Endodermal cell (in vitro differentiated cells): ENCODE measurements around the gene KRTAP4-8. TPM values are rescaled to one million over a fixed set of nuclear protein-coding genes. Genes with fewer than 3 reads are reported as not detected.
"Not testable (repeated sequence)": the region's sequence is repeated elsewhere in the genome, so short reads cannot be mapped to it uniquely, and the experiment has no call there.

Experiments
- DNase-seq: peaks from one replicate; pipeline ENCODE4 v3.0.0-alpha.2; 2017
- H3K27ac ChIP-seq: 2 replicates; pipeline ENCODE4 v1.5.1; 2013; ENCODE audit warnings: mild to moderate bottlenecking, low read depth, low read length, moderate library complexity
- H3K27me3 ChIP-seq: 2 replicates; pipeline ENCODE4 v1.6.1; 2013; ENCODE audit warnings: mild to moderate bottlenecking, low read length, moderate library complexity; ENCODE audit not compliant: insufficient read depth, control insufficient read depth, poor library complexity, severe bottlenecking
- H3K36me3 ChIP-seq: 2 replicates; pipeline ENCODE4 v1.7.0; 2013; ENCODE audit warnings: mild to moderate bottlenecking, low read length, moderate library complexity; ENCODE audit not compliant: control insufficient read depth, insufficient read depth
- H3K4me1 ChIP-seq: one replicate; pipeline ENCODE4 v1.7.0; 2013; ENCODE audit warnings: low read length; ENCODE audit not compliant: control insufficient read depth, insufficient read depth
- H3K4me3 ChIP-seq: 2 replicates; pipeline ENCODE4 v1.5.1; 2013; ENCODE audit warnings: mild to moderate bottlenecking, low read length, moderate library complexity
- H3K9ac ChIP-seq: 2 replicates; pipeline ENCODE4 v1.6.1; 2013; ENCODE audit warnings: mild to moderate bottlenecking, low read length, moderate library complexity; ENCODE audit not compliant: poor library complexity, severe bottlenecking; ENCODE audit errors: extremely low read depth
- H3K9me3 ChIP-seq: 2 replicates; pipeline ENCODE4 v1.6.1; 2013; ENCODE audit warnings: mild to moderate bottlenecking, low read length, moderate library complexity; ENCODE audit not compliant: control insufficient read depth
- H3K27ac Mint-ChIP-seq: 2 replicates; pipeline ENCODE4 v1.8.0; 2020; ENCODE audit warnings: mixed read lengths
- H3K27me3 Mint-ChIP-seq: 2 replicates; pipeline ENCODE4 v1.8.0; 2021; ENCODE audit warnings: mild to moderate bottlenecking, mixed read lengths; ENCODE audit not compliant: insufficient read depth
- H3K36me3 Mint-ChIP-seq: 2 replicates; pipeline ENCODE4 v1.8.0; 2020; ENCODE audit warnings: low read depth, mixed read lengths
- H3K4me1 Mint-ChIP-seq: 2 replicates; pipeline ENCODE4 v1.8.0; 2020; ENCODE audit warnings: mixed read lengths
- H3K4me3 Mint-ChIP-seq: 2 replicates; pipeline ENCODE4 v1.8.0; 2020; ENCODE audit warnings: mild to moderate bottlenecking, moderate library complexity, mixed read lengths
- H3K9me3 Mint-ChIP-seq: 2 replicates; pipeline ENCODE4 v1.8.0; 2020; ENCODE audit warnings: mild to moderate bottlenecking, mixed read lengths
- WGBS, 2 experiments: methylation state at CpG; one replicate each; pipeline versions ENCODE4 v1.1.5 to v1.1.7; 2013; ENCODE audit warnings: missing lambda C conversion rate in 2 of 2, mixed read lengths in 1 of 2; ENCODE audit not compliant: insufficient coverage in 1 of 2, insufficient read length in 1 of 2; 5-methylcytosine and 5-hydroxymethylcytosine counted together
- total RNA-seq, 2 donors: library from RNA; stranded (reverse); fragmentation: NEBNext Ultra II Directional in 1 of 2; extraction: Animal tissue kit (Norgen Biotek cat#: 25700) in 1 of 2; gene quantifications; 2 replicates in 1 of 2; 3 replicates in 1 of 2; pipeline ENCODE4 v1.2.1, GENCODE V29; 2021
- TF ChIP-seq, protein P1 (sequence below): fragments of 200-600 bp; sonication (generic); conservative IDR thresholded peaks from 2 replicates; pipeline ENCODE4 v1.5.0; 2021; ENCODE audit warnings: antibody characterized with exemption, mild to moderate bottlenecking

KRTAP4-8 gene
- total RNA-seq, 2 donors from 2014 or later: not detected

DNA sequence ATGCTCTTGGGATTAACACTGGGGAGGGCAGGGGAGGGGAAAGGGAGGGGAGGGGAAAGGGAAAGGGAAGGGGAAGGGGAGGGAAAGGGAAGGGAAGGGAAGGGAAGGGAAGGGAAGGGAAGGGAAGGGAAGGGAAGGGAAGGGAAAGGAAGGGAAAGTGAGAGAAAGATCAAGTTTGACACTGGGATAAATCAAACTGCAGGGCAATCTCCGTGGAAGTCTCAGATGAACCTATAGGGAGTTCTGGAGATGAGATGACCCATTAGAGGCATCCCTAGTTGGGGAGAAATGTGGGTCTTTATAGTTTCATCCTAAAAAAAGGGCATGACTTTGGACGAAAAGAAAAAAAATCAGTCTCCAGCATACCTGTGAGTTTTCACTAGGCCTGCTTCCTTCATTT lies 23.8 kb upstream of the KRTAP4-8 start:
- no peaks in the 10 kb centered on the region for H3K36me3 ChIP-seq
- no peak overlapping the region for H3K4me3 ChIP-seq
- H3K9me3 ChIP-seq: peaks cover 4% of the 10 kb centered on the region
- Mint-ChIP-seq H3K36me3 (no peaks in the 10 kb centered on the region), H3K9me3 (peaks cover 4% of the 10 kb centered on the region), H3K27ac (no peak overlapping the region), H3K27me3 (peaks cover 4% of the 10 kb centered on the region), H3K4me1 (no peaks in the 10 kb centered on the region), H3K4me3 (no peak overlapping the region)
- no peak overlapping the region for H3K27ac ChIP-seq
- TF ChIP-seq, protein P1, sequence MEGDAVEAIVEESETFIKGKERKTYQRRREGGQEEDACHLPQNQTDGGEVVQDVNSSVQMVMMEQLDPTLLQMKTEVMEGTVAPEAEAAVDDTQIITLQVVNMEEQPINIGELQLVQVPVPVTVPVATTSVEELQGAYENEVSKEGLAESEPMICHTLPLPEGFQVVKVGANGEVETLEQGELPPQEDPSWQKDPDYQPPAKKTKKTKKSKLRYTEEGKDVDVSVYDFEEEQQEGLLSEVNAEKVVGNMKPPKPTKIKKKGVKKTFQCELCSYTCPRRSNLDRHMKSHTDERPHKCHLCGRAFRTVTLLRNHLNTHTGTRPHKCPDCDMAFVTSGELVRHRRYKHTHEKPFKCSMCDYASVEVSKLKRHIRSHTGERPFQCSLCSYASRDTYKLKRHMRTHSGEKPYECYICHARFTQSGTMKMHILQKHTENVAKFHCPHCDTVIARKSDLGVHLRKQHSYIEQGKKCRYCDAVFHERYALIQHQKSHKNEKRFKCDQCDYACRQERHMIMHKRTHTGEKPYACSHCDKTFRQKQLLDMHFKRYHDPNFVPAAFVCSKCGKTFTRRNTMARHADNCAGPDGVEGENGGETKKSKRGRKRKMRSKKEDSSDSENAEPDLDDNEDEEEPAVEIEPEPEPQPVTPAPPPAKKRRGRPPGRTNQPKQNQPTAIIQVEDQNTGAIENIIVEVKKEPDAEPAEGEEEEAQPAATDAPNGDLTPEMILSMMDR: no peak
- no peak overlapping the region for H3K9ac ChIP-seq
- 88 to 100% methylated on average over 1 to 2 of the region's 2 CpGs for WGBS, 2 experiments
- no peak for DNase-seq
- H3K27me3 ChIP-seq: no peaks in the 10 kb centered on the region
- no peaks in the 10 kb centered on the region for H3K4me1 ChIP-seq

DNA sequence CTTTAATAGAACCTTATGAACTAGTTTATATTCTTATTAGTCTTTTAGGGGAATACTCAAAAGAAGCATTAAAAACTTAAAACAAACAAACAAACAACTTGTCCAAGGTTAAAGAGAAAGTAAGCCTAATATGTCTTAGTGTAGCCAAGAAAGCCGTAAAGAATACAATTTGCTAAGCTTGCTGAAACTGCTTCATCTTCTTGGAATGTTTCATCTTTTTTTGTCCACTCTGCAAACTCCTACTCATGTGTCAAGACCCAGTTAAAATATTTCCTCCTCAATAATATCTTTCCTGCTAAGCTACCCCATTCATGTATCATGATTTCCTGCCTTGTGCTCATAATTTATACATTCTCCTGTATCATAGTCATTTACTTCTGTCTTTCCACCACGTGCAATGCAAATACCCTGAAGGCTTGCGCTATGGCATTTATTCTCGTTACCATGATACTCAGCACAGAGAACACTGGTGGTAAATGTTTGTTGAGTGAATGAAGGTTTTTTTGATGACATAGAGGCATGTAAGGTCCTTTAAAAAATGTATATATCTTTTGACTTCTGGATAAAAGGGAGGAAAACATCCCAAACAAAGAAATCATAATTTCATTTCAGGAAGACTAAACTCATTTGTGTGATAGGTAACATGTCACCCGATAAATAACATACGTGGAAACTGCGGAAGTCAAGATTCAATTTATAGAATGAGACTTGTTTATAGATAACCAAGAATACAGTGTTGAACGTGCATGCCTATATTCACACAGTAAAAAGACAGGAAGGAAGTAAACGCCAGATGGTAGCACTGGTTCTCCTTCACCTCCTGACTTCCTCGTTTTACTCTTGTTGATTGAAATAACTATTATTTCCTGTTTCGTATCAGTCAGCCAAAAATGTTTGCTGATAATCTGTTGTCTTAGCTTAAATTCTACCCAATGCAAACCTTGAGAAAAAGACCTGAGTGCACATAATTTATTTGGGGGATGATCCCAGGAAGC lies 22.1 kb upstream of the KRTAP4-8 start:
- not testable (repeated sequence) for H3K4me1 Mint-ChIP-seq, H3K9ac ChIP-seq, DNase-seq, H3K27ac Mint-ChIP-seq, H3K4me1 ChIP-seq, H3K27ac ChIP-seq, H3K4me3 ChIP-seq, H3K36me3 ChIP-seq, H3K27me3 Mint-ChIP-seq, H3K27me3 ChIP-seq, H3K9me3 Mint-ChIP-seq, H3K9me3 ChIP-seq, H3K36me3 Mint-ChIP-seq, H3K4me3 Mint-ChIP-seq
- WGBS, 2 experiments: 89 to 94% methylated on average over 3 to 11 of the region's 11 CpGs

DNA sequence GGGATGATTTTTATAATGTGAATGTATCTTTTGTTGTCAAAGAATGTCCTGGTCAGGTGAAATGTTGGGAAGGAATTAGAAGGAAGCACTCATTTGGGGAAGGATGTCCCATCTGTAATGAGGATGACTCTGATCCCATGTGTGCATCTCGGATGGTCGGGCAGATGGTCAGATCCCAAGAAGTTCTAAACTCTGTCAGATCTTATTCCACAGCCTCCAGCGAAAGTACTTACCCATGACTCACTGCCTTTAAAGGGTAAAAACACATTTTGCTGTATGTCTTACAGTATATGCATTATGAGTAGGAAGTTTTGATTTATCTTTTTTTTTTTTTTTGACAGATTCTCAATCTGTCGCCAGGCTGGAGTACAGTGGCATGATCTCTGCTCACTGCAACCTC lies 20.8 kb upstream of the KRTAP4-8 start:
- Mint-ChIP-seq H3K4me1 (no peaks in the 10 kb centered on the region), H3K27ac (no peak overlapping the region), H3K4me3 (no peak overlapping the region), H3K27me3 (peaks cover 8% of the 10 kb centered on the region), H3K9me3 (peaks cover 6% of the 10 kb centered on the region), H3K36me3 (no peaks in the 10 kb centered on the region)
- DNase-seq: no peak
- Histone ChIP-seq H3K4me3 (no peak overlapping the region), H3K27ac (no peak overlapping the region), H3K36me3 (no peaks in the 10 kb centered on the region), H3K9me3 (no peaks in the 10 kb centered on the region), H3K9ac (no peak overlapping the region), H3K4me1 (no peaks in the 10 kb centered on the region), H3K27me3 (no peaks in the 10 kb centered on the region)
- TF ChIP-seq, protein P1: no peak
- WGBS, 2 experiments: 94 to 100% methylated on average over 1 to 4 of the region's 4 CpGs

DNA sequence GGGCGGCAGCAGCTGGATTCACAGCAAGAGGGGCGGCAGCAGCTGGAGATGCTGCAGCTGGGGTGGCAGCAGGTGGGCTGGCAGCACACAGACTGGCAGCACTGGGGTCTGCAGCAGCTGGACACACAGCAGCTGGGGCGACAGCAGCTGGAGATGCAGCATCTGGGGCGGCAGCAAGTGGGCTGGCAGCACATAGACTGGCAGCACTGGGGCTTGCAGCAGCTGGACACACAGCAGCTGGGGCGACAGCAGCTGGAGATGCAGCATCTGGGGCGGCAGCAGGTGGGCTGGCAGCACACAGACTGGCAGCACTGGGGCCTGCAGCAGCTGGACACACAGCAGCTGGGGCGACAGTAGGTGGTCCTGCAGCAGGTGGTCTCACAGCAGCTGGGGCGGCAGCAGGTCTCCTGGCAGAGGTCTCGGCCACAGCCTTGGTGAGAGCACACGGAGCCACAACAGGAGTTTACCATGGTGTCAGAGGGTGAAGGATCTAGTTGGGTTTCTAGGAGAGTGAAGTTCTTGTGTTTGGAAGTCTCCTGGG lies 20.0 kb upstream of the KRTAP4-8 start, which contains the start of gene KRTAP4-11:
TSS of gene KRTAP4-11 (minus strand) at position 528 of the 541 bp plus-strand sequence. CDS start at position 470, 58 bp downstream.
- H3K27me3 ChIP-seq, DNase-seq, H3K36me3 Mint-ChIP-seq, H3K9ac ChIP-seq, H3K9me3 ChIP-seq, H3K36me3 ChIP-seq, H3K4me1 ChIP-seq, H3K27me3 Mint-ChIP-seq, H3K4me3 ChIP-seq, H3K4me1 Mint-ChIP-seq, H3K27ac Mint-ChIP-seq, H3K4me3 Mint-ChIP-seq, H3K27ac ChIP-seq: not testable (repeated sequence)
- peaks cover 13% of the 10 kb centered on the region for H3K9me3 Mint-ChIP-seq
- WGBS, 2 experiments: 81 to 100% methylated on average over 5 to 10 of the region's 10 CpGs
